H1 (cell line): Measurements from ENCODE around the gene PALS2. TPM values are rescaled to one million over a fixed set of nuclear protein-coding genes. Genes with fewer than 3 reads are reported as not detected.

Experiments used
- CTCF ChIP-seq, 3 experiments: IDR thresholded peaks; 1 replicate in 2 of 3; 2 replicates in 1 of 3; pipeline versions ENCODE4 v1.5.1 to v1.6.1; 2011; ENCODE audit warnings: low read length in 3 of 3, mild to moderate bottlenecking in 3 of 3, inconsistent platforms in 2 of 3, low read depth in 1 of 3, moderate library complexity in 1 of 3; ENCODE audit not compliant: insufficient read depth in 1 of 3; ENCODE audit errors: control extremely low read depth in 1 of 3
- JUN ChIP-seq: IDR thresholded peaks from 2 replicates; pipeline ENCODE4 v1.6.1; 2011; ENCODE audit warnings: low read depth, mild to moderate bottlenecking, improper control_type of control experiment, low read length
- JUND ChIP-seq: IDR thresholded peaks from 2 replicates; pipeline ENCODE4 v1.6.1; 2011; ENCODE audit warnings: mild to moderate bottlenecking, improper control_type of control experiment, low read length
- KDM4A ChIP-seq: IDR thresholded peaks from one replicate; pipeline ENCODE4 v1.7.1; 2012; ENCODE audit warnings: low read depth, mild to moderate bottlenecking, moderate library complexity, low read length, inconsistent platforms; ENCODE audit not compliant: severe bottlenecking
- KDM5A ChIP-seq: fragments of 200-600 bp; IDR thresholded peaks from 2 replicates; pipeline ENCODE4 v1.7.1; 2012; ENCODE audit warnings: mild to moderate bottlenecking, low read length, inconsistent platforms, mixed read lengths
- MAFK ChIP-seq: IDR thresholded peaks from 2 replicates; pipeline ENCODE4 v1.6.1; 2012; ENCODE audit warnings: low read depth, mild to moderate bottlenecking, improper control_type of control experiment, low read length
- NANOG ChIP-seq: IDR thresholded peaks from 2 replicates; pipeline ENCODE4 v1.6.1; 2011; ENCODE audit warnings: low read length, low read depth, mild to moderate bottlenecking, inconsistent platforms; ENCODE audit not compliant: insufficient read depth, poor library complexity, severe bottlenecking
- POLR2AphosphoS5 ChIP-seq: IDR thresholded peaks from 2 replicates; pipeline ENCODE4 v1.6.1; 2011; ENCODE audit warnings: low read depth, low read length
- RAD21 ChIP-seq, 2 experiments: IDR thresholded peaks in 1 of 2; conservative IDR thresholded peaks in 1 of 2; 2 replicates each; pipeline ENCODE4 v1.6.1; 2011; ENCODE audit warnings: low read depth in 2 of 2, low read length in 2 of 2, improper control_type of control experiment in 1 of 2, inconsistent platforms in 1 of 2, mild to moderate bottlenecking in 1 of 2, moderate library complexity in 1 of 2
- SP2 ChIP-seq: IDR thresholded peaks from 2 replicates; pipeline ENCODE4 v1.6.1; 2012; ENCODE audit warnings: mild to moderate bottlenecking, low read length, inconsistent platforms
- SRF ChIP-seq: IDR thresholded peaks from 2 replicates; pipeline ENCODE4 v1.6.1; 2011; ENCODE audit warnings: mild to moderate bottlenecking, low read depth, low read length, moderate library complexity
- TAF1 ChIP-seq: IDR thresholded peaks from 2 replicates; pipeline ENCODE4 v1.6.1; 2011; ENCODE audit warnings: mild to moderate bottlenecking, low read depth, low read length
- TAF7 ChIP-seq: optimal IDR thresholded peaks from 2 replicates; pipeline ENCODE3; 2011; ENCODE audit warnings: low read depth, mild to moderate bottlenecking, inconsistent platforms, low read length, moderate library complexity, borderline replicate concordance
- polyA plus RNA-seq, 7 experiments: library from polyadenylated mRNA; depleted of rRNA in 3 of 7; stranded (reverse) in 5 of 7; unstranded in 2 of 7; fragments of >200 nt in 5 of 7; fragments of 200-250 nt in 2 of 7; gene quantifications; 1 replicate in 5 of 7; 2 replicates in 1 of 7; 4 replicates in 1 of 7; pipeline versions ENCODE4 v1.2.1 to v1.2.3, GENCODE V29; 2011 to 2013; ENCODE audit warnings: missing spikeins in 2 of 7, mixed read lengths in 2 of 7
- total RNA-seq: library from RNA; stranded (reverse); fragmentation: NEBNext Ultra II Directional; extraction: Animal tissue kit (Norgen Biotek cat#: 25700); gene quantifications from 2 replicates; pipeline ENCODE4 v1.2.1, GENCODE V29; 2021

Gene PALS2
- total and polyA plus RNA-seq, 2 of the 8 experiments (the other 6 are each of a cell fraction or from before 2014, with no cell fraction given) = 10.4 to 98.3 TPM

- TF ChIP-seq SRF = no peak
- TF ChIP-seq MAFK = no peak
- peak; percentile 69 to 75 for TF ChIP-seq RAD21 (IDR thresholded peaks at IDR 0.05 in 1 of 2, conservative IDR thresholded peaks at IDR 0.05 in 1 of 2; ENCODE audit: low read depth in 2 of 2, low read length in 2 of 2)
- peak in 2 of 3 experiments; percentile 67 to 73; a peak in 3 of 4 replicates for TF ChIP-seq CTCF (IDR thresholded peaks at IDR 0.05; ENCODE audit: control extremely low read depth in 1 of 3, insufficient read depth in 1 of 3, low read depth in 1 of 3, low read length in 3 of 3)
- TF ChIP-seq JUN = no peak
- no peak for TF ChIP-seq TAF7
- no peak for TF ChIP-seq KDM4A
- TF ChIP-seq KDM5A = no peak
- TF ChIP-seq NANOG = no peak
- TF ChIP-seq SP2 = no peak
- no peak for TF ChIP-seq POLR2AphosphoS5
- TF ChIP-seq TAF1 = no peak
- TF ChIP-seq JUND = no peak
Observed at GRCh38 chr7:24576171-24577025, 3.1 kb downstream of the PALS2 start (continued).
